Adrenal gland (tissue), 12 donors: Measurements from ENCODE around the gene IL4R. TPM values are rescaled to one million over a fixed set of nuclear protein-coding genes. Genes with fewer than 3 reads are reported as not detected.
A peak's percentile ranks its signal among the peaks of the same experiment; 100 is the strongest.

ENCODE experiments used
- DNase-seq, 7 donors: peaks; one replicate each; pipeline ENCODE4 v3.0.0-alpha.2; 2019 to 2020
- H3K27ac ChIP-seq, 5 donors: fragments of 200-600 bp; sonication (generic) in 4 of 5; 1 replicate in 3 of 5; 2 replicates in 2 of 5; pipeline versions ENCODE4 v1.5.1 to v1.8.0; 2016 to 2020; ENCODE audit warnings: mild to moderate bottlenecking in 1 of 5
- H3K27me3 ChIP-seq: fragments of 200-600 bp; 2 replicates; pipeline ENCODE4 v1.8.0; 2021
- H3K36me3 ChIP-seq, 2 donors: fragments of 200-600 bp; replicated peaks in 1 of 2; 1 replicate in 1 of 2; 2 replicates in 1 of 2; pipeline versions ENCODE4 v1.5.1 to v1.8.0; 2018 to 2022
- H3K4me1 ChIP-seq, 2 donors: fragments of 200-600 bp; replicated peaks in 1 of 2; 1 replicate in 1 of 2; 2 replicates in 1 of 2; pipeline versions ENCODE4 v1.5.1 to v1.8.0; 2018 to 2021
- H3K4me3 ChIP-seq, 4 donors: fragments of 200-600 bp; sonication (generic) in 3 of 4; one replicate each; pipeline ENCODE4 v1.5.1; 2016 to 2018
- H3K9me3 ChIP-seq, 3 donors: fragments of 200-600 bp; sonication (generic) in 1 of 3; replicated peaks in 1 of 3; 1 replicate in 2 of 3; 2 replicates in 1 of 3; pipeline versions ENCODE4 v1.5.1 to v1.8.0; 2016 to 2021
- CTCF ChIP-seq, 6 experiments: fragments of 450-650 bp in 4 of 6; fragments of 200-600 bp in 2 of 6; sonication (generic) in 1 of 6; IDR thresholded peaks; 1 replicate in 5 of 6; 2 replicates in 1 of 6; pipeline versions ENCODE4 v1.5.1 to v1.8.0; 2016 to 2021; ENCODE audit warnings: antibody characterized with exemption in 6 of 6, mild to moderate bottlenecking in 2 of 6, moderate library complexity in 1 of 6
- POLR2A ChIP-seq, 2 donors: fragments of 450-650 bp; IDR thresholded peaks; one replicate each; pipeline ENCODE4 v1.6.1; 2017; ENCODE audit warnings: antibody characterized with exemption in 2 of 2, mild to moderate bottlenecking in 2 of 2, moderate library complexity in 1 of 2
- WGBS, 4 donors: extraction: QIAGEN DNeasy Blood & Tissue Kit in 2 of 4; methylation state at CpG; one replicate each; pipeline versions ENCODE4 v1.1.5 to v1.1.7; 2013 to 2017; 5-methylcytosine and 5-hydroxymethylcytosine counted together
- intact Hi-C, 2 donors: fragments of 100-400 bp; cut with DNase I; formaldehyde crosslinking; loops; one replicate each; pipeline versions ENCODE4 v1.14.1 to v1.15.0; 2022 to 2023
- polyA plus RNA-seq, 3 donors: library from polyadenylated mRNA; stranded (reverse); fragments of 200-250 nt in 2 of 3; fragments of 350-450 nt in 1 of 3; fragmentation: Illumina TruSeq in 1 of 3; extraction: RNeasy Lipid Tissue Mini Kit (QIAGEN cat#74804) in 1 of 3; gene quantifications; one replicate each; pipeline ENCODE4 v1.2.3, GENCODE V29; 2013 to 2014
- total RNA-seq, 9 donors: library from RNA; depleted of rRNA in 4 of 9; stranded (reverse); fragments of >200 nt in 4 of 9; fragments of 120-200 nt in 1 of 9; fragmentation: NEBNext Ultra II Directional in 1 of 9; extraction: Animal tissue kit (Norgen Biotek cat#: 25700) in 1 of 9; gene quantifications; one replicate each; pipeline versions ENCODE4 v1.1.0 to v1.2.4, GENCODE V29; 2013 to 2023
- donor health status: healthy with polysubstance abuse.
- donor health status: Bipolar disorder and iron deficiency.
- donor health status: DM: yes; HTN: yes; CAD: no.
- donor health status: DM: no; HTN: no; CAD: no.
- donor health status: DM: no; HTN: no; CAD: no.
- donor health status: DM: yes; HTN: yes; CAD: no.

IL4R gene
- total and polyA plus RNA-seq, 12 donors: 3.1 to 142 (median 50.0) TPM

- peak in 3 of 7 donors; percentile 9 to 47 (median 15) for DNase-seq
Observed at GRCh38 chr16:27317320-27317719, 3.5 kb downstream of the IL4R start.

GRCh38 chr16:27317738-27318391, 4.1 kb downstream of the IL4R start:
- intact Hi-C loops: loop anchor here (5.0 to 10.0 kb wide), 2 partner anchors 56 to 83 kb away; no protein-coding TSS in a partner anchor
- WGBS, 4 donors: 83 to 87% (median 86%) methylated on average over 10 of the region's 10 CpGs
- Histone ChIP-seq H3K4me3 (peak overlapping the region in 1 of 4 donors; percentile 2), H3K4me1 (peaks cover 52 to 82% of the 10 kb centered on the region in 2 donors), H3K27me3 (no peaks in the 10 kb centered on the region), H3K9me3 (no peaks in the 10 kb centered on the region), H3K27ac (peak overlapping the region in 3 of 5 donors; percentile 7 to 95 (median 95)), H3K36me3 (no peaks in the 10 kb centered on the region)
- peak in 2 of 7 donors; percentile 2 to 25 for DNase-seq
- TF ChIP-seq CTCF (IDR thresholded peaks at IDR 0.05): no peak
- TF ChIP-seq POLR2A (IDR thresholded peaks at IDR 0.05): no peak

More at GRCh38 chr16:27317320-27317719, 3.5 kb downstream of the IL4R start:
- Histone ChIP-seq H3K4me1 (peaks cover 52 to 78% of the 10 kb centered on the region in 2 donors), H3K4me3 (peak overlapping the region in 1 of 4 donors; percentile 15), H3K36me3 (no peaks in the 10 kb centered on the region), H3K27ac (peak overlapping the region in 2 of 5 donors; percentile 95), H3K27me3 (no peaks in the 10 kb centered on the region), H3K9me3 (no peaks in the 10 kb centered on the region)
- WGBS, 4 donors: 55 to 77% (median 67%) methylated on average over 7 of the region's 7 CpGs
- TF ChIP-seq CTCF (IDR thresholded peaks at IDR 0.05): no peak
- no peak for TF ChIP-seq POLR2A (IDR thresholded peaks at IDR 0.05)
- intact Hi-C loops: loop anchor here (5.0 to 10.0 kb wide), 2 partner anchors 55 to 83 kb away; no protein-coding TSS in a partner anchor

GRCh38 chr16:27318392-27319256, 4.8 kb downstream of the IL4R start:
- H3K27ac ChIP-seq: peak overlapping the region in 2 of 5 donors; percentile 95
- peak; percentile 35 to 70 (median 50) for DNase-seq
- H3K4me1 ChIP-seq: peaks cover 54 to 86% of the 10 kb centered on the region in 2 donors
- H3K9me3 ChIP-seq: no peaks in the 10 kb centered on the region
- intact Hi-C loops: loop anchor here (5.0 to 10.0 kb wide), 2 partner anchors 56 to 84 kb away; no protein-coding TSS in a partner anchor
- H3K4me3 ChIP-seq: peak overlapping the region in 1 of 4 donors; percentile 2
- H3K27me3 ChIP-seq: no peaks in the 10 kb centered on the region
- no peak for TF ChIP-seq CTCF (IDR thresholded peaks at IDR 0.05)
- no peak for TF ChIP-seq POLR2A (IDR thresholded peaks at IDR 0.05)
- 53 to 65% (median 58%) methylated on average over 18 of the region's 18 CpGs for WGBS, 4 donors
- no peaks in the 10 kb centered on the region for H3K36me3 ChIP-seq
